ENCODE data around the gene CELF4.

DNA sequence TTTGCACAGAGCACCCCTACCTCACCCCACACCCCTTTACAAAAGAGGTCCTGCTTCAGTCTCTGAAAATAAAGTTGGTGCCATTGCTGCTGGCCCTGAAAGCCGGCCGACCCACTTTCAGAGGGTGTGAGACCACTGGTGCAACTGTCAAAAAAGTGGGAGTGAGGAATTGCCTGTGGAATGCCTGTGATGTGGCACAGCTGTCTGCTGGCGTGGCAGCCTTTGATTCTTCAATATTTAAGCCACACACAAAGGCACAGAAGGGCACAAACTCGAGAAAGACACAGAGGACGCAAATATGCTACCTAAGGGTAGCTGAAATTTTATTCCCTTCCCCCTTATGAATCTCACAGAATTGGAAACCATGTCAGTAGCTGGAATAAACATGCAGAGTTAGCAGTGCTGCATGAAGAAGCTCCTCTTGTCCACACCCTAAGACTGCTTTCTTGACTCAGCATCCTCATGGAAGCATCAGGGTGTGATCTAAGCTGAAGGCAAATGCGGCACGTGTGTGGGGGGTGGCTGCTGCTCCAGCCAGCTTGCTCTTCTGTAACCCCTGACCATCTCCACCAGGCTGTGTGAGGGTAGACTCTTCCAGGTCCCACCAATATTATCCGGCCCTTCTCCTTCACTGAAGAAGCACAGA lies 92.3 kb downstream of the CELF4 start:
- no peak for TF ChIP-seq CTCF (optimal IDR thresholded peaks at IDR 0.05 in 1 of 3, IDR thresholded peaks at IDR 0.05 in 1 of 3, conservative IDR thresholded peaks at IDR 0.05 in 1 of 3; ENCODE audit: extremely low read depth in 1 of 3, insufficient read depth in 2 of 3, low read length in 3 of 3)
- TF ChIP-seq EZH2 (IDR thresholded peaks at IDR 0.05; ENCODE audit: low read length) = no peak

Data from keratinocyte (primary cell).